HG02981 (cell line): ENCODE measurements around the gene SPAM1.
"Not testable (repeated sequence)": the region's sequence is repeated elsewhere in the genome, so short reads cannot be mapped to it uniquely, and the experiment has no call there.

Source experiments
- ATAC-seq: cut with Tn5 transposase; IDR thresholded peaks from one replicate; pipeline ENCODE4 v1.9.1; 2021; ENCODE audit warnings: mild to moderate bottlenecking, moderate library complexity; ENCODE audit not compliant: unreplicated experiment

Gene SPAM1

GRCh38 chr7:123948136-123948535, 23.1 kb downstream of the SPAM1 start:
- no peak for ATAC-seq

DNA sequence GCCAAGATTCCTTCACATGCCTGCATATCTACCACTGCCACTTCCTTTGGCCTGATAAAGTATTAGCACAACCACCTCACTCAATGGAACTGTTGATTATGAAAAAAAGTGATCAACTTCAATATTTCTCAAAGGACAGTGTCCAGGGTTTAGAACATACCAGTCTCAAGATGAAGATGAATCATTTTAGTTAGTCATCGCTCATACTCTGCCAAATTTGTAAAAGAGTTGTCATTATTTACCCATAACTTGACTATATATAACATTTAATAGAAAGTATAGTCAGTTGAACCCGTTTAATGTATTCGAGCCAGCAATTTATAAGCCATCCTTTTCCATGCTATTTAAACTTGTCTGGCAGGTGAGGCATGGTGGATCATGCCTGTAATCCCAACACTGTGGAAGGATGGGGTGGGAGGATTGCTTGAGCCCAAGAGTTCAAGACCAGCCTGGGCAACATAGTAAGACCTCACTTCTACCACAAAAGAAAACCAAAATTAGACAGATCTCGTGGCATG, 33.2 kb downstream of the SPAM1 start:
- ATAC-seq, result no peak

- ATAC-seq, result no peak
Observed at GRCh38 chr7:123961771-123962170, 36.7 kb downstream of the SPAM1 start.

- no peak for ATAC-seq
Observed at GRCh38 chr7:123966936-123967335, 41.9 kb downstream of the SPAM1 start.

GRCh38 chr7:123972045-123972444, 47.0 kb downstream of the SPAM1 start:
- no peak for ATAC-seq

DNA sequence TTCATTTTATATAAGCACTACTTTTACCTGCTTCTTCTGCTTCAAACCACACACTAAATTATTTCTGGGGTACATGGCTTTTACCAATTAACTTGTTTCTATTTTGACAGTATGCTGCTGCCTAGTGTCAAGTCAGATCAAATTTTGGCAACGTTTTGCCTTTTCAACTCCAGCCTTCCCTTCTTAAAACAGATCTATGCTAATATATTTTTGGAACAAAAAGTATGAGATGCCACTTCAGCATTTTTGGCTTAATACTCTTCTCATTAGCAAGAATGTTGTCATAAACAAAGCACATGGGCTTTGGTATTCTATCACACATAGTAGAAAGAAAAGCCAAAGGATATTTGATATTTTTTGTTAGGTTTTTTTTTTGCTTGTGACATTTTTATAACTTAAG, 47.8 kb downstream of the SPAM1 start:
- ATAC-seq, result no peak

DNA sequence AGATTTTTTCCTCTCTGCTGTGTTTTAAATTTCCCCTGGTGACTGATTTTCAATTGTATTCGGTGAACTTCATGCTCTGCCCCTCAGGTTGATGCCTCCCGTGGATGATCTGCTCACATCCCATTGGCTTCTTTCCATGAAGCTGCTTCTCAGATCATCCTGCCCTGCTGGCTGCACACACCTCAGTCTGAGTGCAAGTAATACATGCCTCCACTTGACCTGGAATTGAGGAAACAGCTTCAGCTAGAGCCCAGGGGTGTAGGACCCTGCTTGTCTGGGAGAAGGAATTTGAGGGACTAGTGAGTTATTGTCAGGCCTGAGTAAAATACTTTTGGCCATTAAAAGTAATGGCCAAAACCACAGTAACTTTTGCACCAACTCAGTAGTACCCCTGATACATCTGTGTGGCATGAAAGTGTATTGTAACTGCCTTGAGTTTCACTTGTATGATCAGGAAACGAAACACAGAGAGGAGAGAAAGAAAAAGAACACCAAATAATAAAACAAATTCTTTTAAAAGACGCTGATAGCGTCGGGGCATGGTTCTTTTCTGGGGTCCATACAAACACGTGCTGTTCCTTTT, 49.4 kb downstream of the SPAM1 start:
- no peak for ATAC-seq

GRCh38 chr7:123975084-123975483, 50.0 kb downstream of the SPAM1 start:
- ATAC-seq, result no peak

- ATAC-seq, result no peak
Observed at GRCh38 chr7:123977081-123977480, 52.0 kb downstream of the SPAM1 start.

DNA sequence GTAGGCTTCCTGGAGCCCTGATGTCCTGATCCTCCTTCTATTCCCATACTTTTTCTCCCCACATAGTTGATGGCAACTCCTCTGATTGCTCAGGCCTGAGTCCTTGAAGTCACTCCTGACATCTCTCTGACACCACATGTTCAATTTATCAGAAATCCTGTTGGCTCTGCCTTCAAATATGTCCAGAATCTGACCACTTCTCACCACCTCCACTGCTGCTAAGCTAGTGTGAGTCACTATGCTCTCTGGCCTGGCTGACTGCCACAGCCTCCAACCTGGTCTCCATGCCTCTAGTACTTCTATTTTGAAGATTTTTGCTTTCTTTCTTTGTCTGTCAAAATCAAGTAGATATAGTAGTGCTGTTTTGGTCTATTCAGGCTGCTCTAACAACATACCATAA, 54.8 kb downstream of the SPAM1 start:
- no peak for ATAC-seq

DNA sequence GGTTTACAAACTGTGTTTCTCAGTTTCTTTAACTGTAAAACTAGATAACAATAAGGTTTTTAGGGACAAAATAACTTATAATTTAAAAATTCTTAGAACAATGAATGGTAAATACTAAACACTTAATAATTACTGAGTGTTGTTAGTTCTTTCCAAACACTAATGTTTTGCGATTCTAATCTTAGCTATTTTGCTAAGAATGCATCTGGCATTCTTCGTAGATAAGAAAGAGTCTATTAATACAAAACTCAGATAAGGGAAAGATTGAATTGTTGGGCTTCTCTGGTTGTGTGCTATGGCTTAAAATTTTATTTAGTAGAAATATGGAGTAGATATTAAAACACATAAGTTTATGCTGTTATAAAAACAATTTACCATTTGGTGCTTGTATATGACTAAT, 62.4 kb downstream of the SPAM1 start:
- no peak for ATAC-seq

GRCh38 chr7:123992913-123993518, 68.0 kb downstream of the SPAM1 start:
- no peak for ATAC-seq

DNA sequence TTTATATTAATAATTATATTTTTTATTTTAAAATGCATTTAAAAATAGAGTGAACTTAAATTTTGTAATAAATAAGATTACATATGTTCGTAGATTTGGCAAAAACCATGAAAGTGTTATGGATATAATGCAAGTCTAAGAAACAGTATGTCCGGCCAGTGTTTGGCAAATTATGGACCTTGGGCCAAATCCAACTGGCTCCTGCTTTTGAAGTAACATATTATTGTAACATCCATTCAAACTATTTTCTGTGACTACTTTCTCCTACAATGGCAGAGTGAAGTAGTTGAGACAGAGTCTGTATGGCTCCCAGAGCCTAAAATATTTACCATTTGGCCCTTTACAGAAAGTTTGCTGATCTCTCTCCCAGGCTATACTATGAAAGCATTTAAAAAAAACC, 69.0 kb downstream of the SPAM1 start:
- ATAC-seq, result no peak

GRCh38 chr7:123994449-123994848, 69.4 kb downstream of the SPAM1 start:
- no peak for ATAC-seq

- no peak for ATAC-seq
Observed at GRCh38 chr7:123995617-123996326, 70.7 kb downstream of the SPAM1 start.

DNA sequence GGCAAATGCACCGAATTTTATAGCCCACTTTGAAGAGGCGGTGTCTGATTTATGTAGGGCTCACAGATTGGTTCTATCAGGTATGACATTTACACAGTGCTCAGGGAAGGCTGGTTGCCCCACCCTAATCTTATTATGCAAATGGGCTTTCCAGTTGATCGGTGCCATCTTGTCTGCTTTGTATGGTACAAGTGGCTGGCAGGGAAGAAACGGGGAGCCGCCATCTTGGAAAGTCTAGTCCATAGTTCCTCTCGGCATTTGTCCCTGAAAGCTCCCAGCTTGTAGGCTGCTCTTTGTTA, 71.2 kb downstream of the SPAM1 start:
- no peak for ATAC-seq

DNA sequence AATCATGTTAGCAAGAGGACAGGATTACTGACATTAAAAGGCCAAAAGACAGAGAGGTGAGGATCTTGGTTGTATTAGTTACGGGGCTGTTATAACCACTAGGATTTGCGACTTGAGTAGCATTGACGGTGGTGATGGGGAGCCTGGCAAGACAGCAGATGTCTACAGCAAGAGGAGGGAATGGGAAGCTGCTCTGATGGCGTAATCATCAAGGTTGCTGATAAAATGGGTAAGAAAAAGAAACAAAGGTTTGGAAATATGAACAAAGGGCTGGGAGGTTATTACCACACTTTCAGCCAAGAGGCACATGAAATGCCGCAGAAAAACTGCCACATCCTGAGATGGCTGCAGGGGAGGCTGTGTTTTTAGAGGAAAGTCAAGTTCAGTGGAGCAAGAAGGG, 73.9 kb downstream of the SPAM1 start:
- no peak for ATAC-seq

DNA sequence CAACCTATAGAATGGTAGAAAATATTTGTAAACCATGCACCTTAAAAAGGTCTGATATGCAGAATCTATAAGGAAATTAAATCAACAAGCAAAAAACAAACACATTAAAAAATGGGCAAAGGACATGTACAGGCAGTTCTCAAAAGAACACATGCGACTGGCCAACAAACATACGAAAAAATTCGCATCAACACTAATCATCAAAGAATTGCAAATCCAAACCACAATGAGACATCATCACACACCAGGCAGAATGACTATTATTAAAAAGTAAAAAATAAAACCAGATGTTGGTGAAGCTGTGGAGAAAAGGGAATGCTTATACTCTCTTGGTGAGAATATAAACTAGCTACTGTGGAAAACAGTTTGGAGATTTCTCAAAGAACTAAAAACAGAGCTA, 74.7 kb downstream of the SPAM1 start:
- no peak for ATAC-seq

DNA sequence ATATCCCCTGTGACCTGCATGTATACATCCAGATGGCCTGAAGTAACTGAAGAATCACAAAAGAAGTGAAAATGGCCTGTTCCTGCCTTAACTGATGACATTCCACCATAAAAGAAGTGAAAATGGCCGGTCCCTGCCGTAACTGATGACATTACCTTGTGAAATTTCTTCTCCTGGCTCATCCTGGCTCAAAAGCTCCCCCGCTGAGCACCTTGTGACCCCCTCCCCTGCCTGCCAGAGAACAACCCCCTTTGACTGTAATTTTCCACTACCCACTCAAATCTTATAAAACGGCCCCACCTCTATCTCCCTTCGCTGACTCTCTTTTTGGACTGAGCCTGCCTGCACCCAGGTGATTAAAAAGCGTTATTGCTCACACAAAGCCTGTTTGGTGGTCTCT, 83.3 kb downstream of the SPAM1 start:
- not testable (repeated sequence) for ATAC-seq

DNA sequence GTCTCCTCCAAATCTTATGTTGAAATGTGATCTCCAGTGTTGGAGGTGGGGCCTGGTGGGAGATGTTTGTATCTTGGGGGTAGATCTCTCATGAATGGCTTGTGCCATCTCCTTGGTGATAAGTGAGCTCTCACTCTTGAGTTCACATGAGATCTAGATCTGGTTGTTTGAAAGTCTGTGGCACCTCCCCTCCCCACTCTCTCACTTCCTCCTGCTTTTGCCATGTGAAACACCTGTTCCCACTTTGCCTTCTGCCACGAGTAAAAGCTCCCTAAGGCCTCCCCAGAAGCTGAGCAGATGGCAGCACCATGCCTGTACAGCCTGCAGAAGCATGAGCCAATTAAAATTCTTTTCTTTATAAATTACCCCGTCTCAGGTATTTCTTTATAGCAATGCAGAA, 84.3 kb downstream of the SPAM1 start:
- ATAC-seq, result no peak
